Measurements from ENCODE around the gene ADH6. TPM values are rescaled to one million over a fixed set of nuclear protein-coding genes. Genes with fewer than 3 reads are reported as not detected.

ADH6 gene
- not detected in 2 replicates for total RNA-seq (2014; rRNA removed; shearing (Covaris generic))
- not detected in 2 replicates for polyA plus RNA-seq (2016; fragmentation: Nextera tagmentation; extraction: Ambion mirVana)

DNA sequence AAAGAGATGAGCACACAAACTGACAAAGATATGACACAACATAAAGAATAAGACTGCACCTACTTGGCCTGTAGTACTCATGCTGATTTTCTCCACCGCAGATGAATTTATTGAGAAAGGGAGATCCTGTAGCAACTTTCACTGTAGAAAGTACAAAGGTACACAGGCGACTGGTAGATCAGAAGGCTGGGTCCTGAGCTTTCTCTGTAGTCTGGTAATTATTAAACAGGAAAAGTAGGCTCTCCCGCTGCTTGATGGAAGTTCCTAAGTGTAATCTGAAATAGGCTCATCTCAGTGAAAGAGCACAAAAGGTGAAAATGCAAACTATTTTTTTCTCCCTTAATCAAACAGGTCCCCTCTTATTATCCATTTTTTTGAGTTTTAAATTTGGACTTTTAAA is at the start of gene ADH6:
ADH6 (minus strand) TSS at position 175 of the 400 bp plus-strand sequence; CDS start at position 81, 94 bp downstream.
- in situ Hi-C loops (cut with MboI) = no loop called here
- no peaks in the 10 kb centered on the region for H3K9me2 ChIP-seq (ENCODE audit: insufficient read depth)
- H3K4me1 ChIP-seq (ENCODE audit: insufficient read depth) = no peaks in the 10 kb centered on the region
- H3K27ac ChIP-seq = no peak within 1 kb of the TSS
- H3K9me3 ChIP-seq (ENCODE audit: low read depth) = no peaks in the 10 kb centered on the region
- WGBS, 2 experiments (ENCODE audit: low coverage in 1 of 2, low lambda C conversion rate in 2 of 2, missing lambda C conversion rate in 2 of 2) = 72 to 79% methylated on average over 3 of the region's 3 CpGs
- H4K20me1 ChIP-seq (ENCODE audit: insufficient read depth) = no peaks in the 10 kb centered on the region
- H3K36me3 ChIP-seq (ENCODE audit: low read depth) = no peaks in the 10 kb centered on the region
- H3F3A ChIP-seq (ENCODE audit: insufficient read depth) = no peaks in the 10 kb centered on the region
- no peaks in the 10 kb centered on the region for H3K27me3 ChIP-seq (replicated peaks; ENCODE audit: insufficient read depth)
- no peak within 1 kb of the TSS for H3K9ac ChIP-seq
- H3K79me2 ChIP-seq (ENCODE audit: insufficient read depth) = no peaks in the 10 kb centered on the region
- H3K4me3 ChIP-seq = no peak within 1 kb of the TSS
- no peak within 1 kb of the TSS for H2AFZ ChIP-seq
- H3K4me2 ChIP-seq (ENCODE audit: unreplicated experiment) = no peak within 1 kb of the TSS
- TF ChIP-seq EZH2 (IDR thresholded peaks at IDR 0.05; ENCODE audit: insufficient read depth, poor library complexity, severe bottlenecking) (no peak), EZH2phosphoT487 (IDR thresholded peaks at IDR 0.05; ENCODE audit: insufficient read depth, low read depth) (no peak)
- DNase-seq = no peak

DNA sequence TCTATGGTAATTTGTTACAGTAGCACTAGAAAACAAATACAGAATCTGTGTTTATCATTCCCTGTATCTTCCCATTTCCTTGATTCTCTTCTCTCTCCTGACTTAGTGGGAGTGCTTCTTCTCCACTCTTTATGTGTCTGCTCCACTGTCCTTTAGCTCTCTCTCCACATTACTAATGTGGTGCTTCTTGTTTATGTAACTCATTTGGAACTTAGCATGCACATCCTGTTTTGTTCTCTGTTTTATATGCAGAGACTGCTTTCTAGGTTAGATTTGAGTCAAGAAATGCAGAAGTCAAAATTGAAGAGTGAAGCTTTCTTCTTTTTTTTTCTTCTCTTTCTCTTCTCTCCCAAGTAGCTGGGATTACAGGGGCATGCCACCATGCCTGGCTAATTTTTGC is 45.9 kb upstream of the ADH6 start:
- H3F3A ChIP-seq (ENCODE audit: insufficient read depth) = no peaks in the 10 kb centered on the region
- TF ChIP-seq EZH2 (IDR thresholded peaks at IDR 0.05; ENCODE audit: insufficient read depth, poor library complexity, severe bottlenecking) = no peak
- TF ChIP-seq EZH2phosphoT487 (IDR thresholded peaks at IDR 0.05; ENCODE audit: insufficient read depth, low read depth) = no peak
- no peaks in the 10 kb centered on the region for H3K4me1 ChIP-seq (ENCODE audit: insufficient read depth)
- H3K4me3 ChIP-seq = no peak overlapping the region
- no peaks in the 10 kb centered on the region for H4K20me1 ChIP-seq (ENCODE audit: insufficient read depth)
- H3K9me3 ChIP-seq (ENCODE audit: low read depth) = no peaks in the 10 kb centered on the region
- no peaks in the 10 kb centered on the region for H3K9me2 ChIP-seq (ENCODE audit: insufficient read depth)
- no peak for DNase-seq
- H3K79me2 ChIP-seq (ENCODE audit: insufficient read depth) = no peaks in the 10 kb centered on the region
- no peak overlapping the region for H3K9ac ChIP-seq
- H2AFZ ChIP-seq = no peak overlapping the region
- in situ Hi-C loops (cut with MboI) = no loop called here
- H3K27ac ChIP-seq = no peak overlapping the region
- no peaks in the 10 kb centered on the region for H3K36me3 ChIP-seq (ENCODE audit: low read depth)
- no peaks in the 10 kb centered on the region for H3K27me3 ChIP-seq (replicated peaks; ENCODE audit: insufficient read depth)
- H3K4me2 ChIP-seq (ENCODE audit: unreplicated experiment) = no peak overlapping the region

DNA sequence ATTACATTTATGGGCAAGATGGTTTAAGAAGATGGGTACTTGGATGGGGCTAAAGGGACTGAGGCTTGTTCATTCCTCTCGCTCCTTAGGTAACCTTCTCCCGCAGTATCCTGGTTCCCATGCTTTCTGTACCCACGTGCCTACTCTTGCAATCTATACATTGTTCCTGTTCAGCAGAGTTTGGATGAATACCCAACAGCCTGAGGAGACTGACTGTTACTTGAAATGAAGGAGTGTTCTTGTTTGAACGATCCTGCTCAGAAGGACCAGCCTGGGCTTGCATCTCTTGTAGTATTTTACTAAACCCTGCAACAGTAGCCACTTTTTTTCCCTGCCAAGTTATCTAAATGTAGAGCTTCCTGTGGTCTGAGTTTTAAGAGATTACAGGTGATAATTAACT is 33.7 kb upstream of the ADH6 start:
- H3F3A ChIP-seq (ENCODE audit: insufficient read depth) = no peaks in the 10 kb centered on the region
- TF ChIP-seq EZH2 (IDR thresholded peaks at IDR 0.05; ENCODE audit: insufficient read depth, poor library complexity, severe bottlenecking) = no peak
- TF ChIP-seq EZH2phosphoT487 (IDR thresholded peaks at IDR 0.05; ENCODE audit: insufficient read depth, low read depth) = no peak
- H2AFZ ChIP-seq = no peak overlapping the region
- in situ Hi-C loops (cut with MboI) = no loop called here
- H3K9me3 ChIP-seq (ENCODE audit: low read depth) = no peaks in the 10 kb centered on the region
- H3K27ac ChIP-seq = no peak overlapping the region
- no peaks in the 10 kb centered on the region for H3K9me2 ChIP-seq (ENCODE audit: insufficient read depth)
- no peaks in the 10 kb centered on the region for H3K79me2 ChIP-seq (ENCODE audit: insufficient read depth)
- no peaks in the 10 kb centered on the region for H3K27me3 ChIP-seq (replicated peaks; ENCODE audit: insufficient read depth)
- H3K4me3 ChIP-seq = no peak overlapping the region
- no peaks in the 10 kb centered on the region for H3K4me1 ChIP-seq (ENCODE audit: insufficient read depth)
- H3K4me2 ChIP-seq (ENCODE audit: unreplicated experiment) = no peak overlapping the region
- no peaks in the 10 kb centered on the region for H3K36me3 ChIP-seq (ENCODE audit: low read depth)
- H3K9ac ChIP-seq = no peak overlapping the region
- no peak for DNase-seq
- WGBS, 2 experiments (ENCODE audit: low coverage in 1 of 2, low lambda C conversion rate in 2 of 2, missing lambda C conversion rate in 2 of 2) = 60 to 65% methylated on average over 4 of the region's 4 CpGs
- H4K20me1 ChIP-seq (ENCODE audit: insufficient read depth) = no peaks in the 10 kb centered on the region

- no peak overlapping the region for H3K4me2 ChIP-seq (ENCODE audit: unreplicated experiment)
- H3K9me3 ChIP-seq (ENCODE audit: low read depth) = no peaks in the 10 kb centered on the region
- no peak overlapping the region for H3K27ac ChIP-seq
- H3K9me2 ChIP-seq (ENCODE audit: insufficient read depth) = no peaks in the 10 kb centered on the region
- no peak overlapping the region for H3K4me3 ChIP-seq
- H3F3A ChIP-seq (ENCODE audit: insufficient read depth) = no peaks in the 10 kb centered on the region
- no peak overlapping the region for H2AFZ ChIP-seq
- no peaks in the 10 kb centered on the region for H4K20me1 ChIP-seq (ENCODE audit: insufficient read depth)
- no peak for TF ChIP-seq EZH2phosphoT487 (IDR thresholded peaks at IDR 0.05; ENCODE audit: insufficient read depth, low read depth)
- no peak for TF ChIP-seq EZH2 (IDR thresholded peaks at IDR 0.05; ENCODE audit: insufficient read depth, poor library complexity, severe bottlenecking)
- WGBS, 2 experiments (ENCODE audit: low coverage in 1 of 2, low lambda C conversion rate in 2 of 2, missing lambda C conversion rate in 2 of 2) = 89% methylated on average over 1 of the region's 1 CpG
- no peak overlapping the region for H3K9ac ChIP-seq
- no peaks in the 10 kb centered on the region for H3K79me2 ChIP-seq (ENCODE audit: insufficient read depth)
- no peaks in the 10 kb centered on the region for H3K4me1 ChIP-seq (ENCODE audit: insufficient read depth)
- DNase-seq = peak; percentile 3
- no peaks in the 10 kb centered on the region for H3K27me3 ChIP-seq (replicated peaks; ENCODE audit: insufficient read depth)
- in situ Hi-C loops (cut with MboI) = no loop called here
- no peaks in the 10 kb centered on the region for H3K36me3 ChIP-seq (ENCODE audit: low read depth)
Observed at GRCh38 chr4:99248714-99249113, 29.7 kb upstream of the ADH6 start.

DNA sequence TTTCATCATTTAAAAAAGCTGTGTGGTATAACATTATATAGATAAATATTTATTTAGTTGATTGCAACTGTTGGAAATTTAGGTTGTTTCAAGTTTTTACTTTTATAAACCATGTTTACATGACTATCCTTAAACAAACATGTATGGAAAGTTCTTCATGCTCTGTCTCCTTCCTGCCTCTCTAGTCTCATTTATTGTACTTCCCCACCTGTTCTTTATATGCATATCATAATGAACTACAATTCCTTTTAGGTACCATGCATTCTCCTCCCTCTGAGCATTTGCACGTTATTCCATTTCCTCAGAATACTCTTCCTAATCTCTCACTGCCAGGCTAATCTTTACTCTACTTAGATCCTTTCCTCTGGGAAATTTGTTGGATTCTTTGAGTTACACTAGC is 16.9 kb upstream of the ADH6 start:
- 46 to 53% methylated on average over 1 of the region's 1 CpG for WGBS, 2 experiments (ENCODE audit: low coverage in 1 of 2, low lambda C conversion rate in 2 of 2, missing lambda C conversion rate in 2 of 2)
- TF ChIP-seq EZH2phosphoT487 (IDR thresholded peaks at IDR 0.05; ENCODE audit: insufficient read depth, low read depth) (no peak), EZH2 (IDR thresholded peaks at IDR 0.05; ENCODE audit: insufficient read depth, poor library complexity, severe bottlenecking) (no peak)
- in situ Hi-C loops (cut with MboI) = no loop called here

More for the DNA sequence above, 16.9 kb upstream of the ADH6 start:
- DNase-seq = no peak
- no peaks in the 10 kb centered on the region for H3K9me2 ChIP-seq (ENCODE audit: insufficient read depth)
- H3K27ac ChIP-seq = no peak overlapping the region
- no peak overlapping the region for H3K9ac ChIP-seq
- no peaks in the 10 kb centered on the region for H3K36me3 ChIP-seq (ENCODE audit: low read depth)
- H2AFZ ChIP-seq = no peak overlapping the region
- H3F3A ChIP-seq (ENCODE audit: insufficient read depth) = no peaks in the 10 kb centered on the region
- H3K4me1 ChIP-seq (ENCODE audit: insufficient read depth) = no peaks in the 10 kb centered on the region
- H3K4me2 ChIP-seq (ENCODE audit: unreplicated experiment) = no peak overlapping the region
- H4K20me1 ChIP-seq (ENCODE audit: insufficient read depth) = no peaks in the 10 kb centered on the region
- no peaks in the 10 kb centered on the region for H3K79me2 ChIP-seq (ENCODE audit: insufficient read depth)
- H3K9me3 ChIP-seq (ENCODE audit: low read depth) = no peaks in the 10 kb centered on the region
- no peaks in the 10 kb centered on the region for H3K27me3 ChIP-seq (replicated peaks; ENCODE audit: insufficient read depth)
- no peak overlapping the region for H3K4me3 ChIP-seq
